GM12878 (cell line): Measurements from ENCODE around the gene OR7D4. TPM values are rescaled to one million over a fixed set of nuclear protein-coding genes. Genes with fewer than 3 reads are reported as not detected.

Experiments used
- ATAC-seq: fragments of 200-7000 bp; cut with Tn5 transposase; 3 replicates; pipeline ENCODE4 v1.9.1; 2020; ENCODE audit warnings: mild to moderate bottlenecking, moderate library complexity
- Bru-seq: library from RNA; stranded (reverse); fragments of 400-500 nt; gene quantifications from one replicate; lab custom pipeline; 2021; lab: Mats Ljungman, UMichigan
- BruChase-seq, 2 experiments: library from RNA; stranded (reverse); fragments of 400-500 nt; gene quantifications; one replicate each; lab custom pipeline; 2021; lab: Mats Ljungman, UMichigan
- BruUV-seq: library from RNA; stranded (reverse); fragments of 400-500 nt; replicated peaks from 2 replicates; lab custom pipeline; 2021; lab: Mats Ljungman, UMichigan
- CTCF ChIA-PET: fragments of 300-600 bp; sonication (Branson Sonifier 250); formaldehyde crosslinking; extraction: SDS; loops from one replicate; lab custom pipeline; 2021; ENCODE audit warnings: inconsistent platforms; lab: Yijun Ruan, JAX
- POLR2A ChIA-PET: fragments of 350-600 bp; formaldehyde crosslinking; extraction: SDS; loops from one replicate; lab custom pipeline; 2021; ENCODE audit warnings: inconsistent platforms; lab: Charles Lee
- RAD21 ChIA-PET: fragments of 300-600 bp; sonication (Branson Sonifier 250); formaldehyde crosslinking; loops from one replicate; lab custom pipeline; 2023; ENCODE audit warnings: antibody characterized with exemption; ENCODE audit not compliant: unreplicated experiment; lab: Charles Lee
- SMC1A ChIA-PET: fragments of 300-600 bp; sonication (Branson Sonifier 250); formaldehyde crosslinking; loops from one replicate; lab custom pipeline; 2023; ENCODE audit not compliant: unreplicated experiment, uncharacterized antibody; lab: Charles Lee
- DNase-seq: peaks from one replicate; pipeline ENCODE4 v3.0.0-alpha.2; 2011; ENCODE audit warnings: low read depth, low spot score
- FAIRE-seq: peaks from 3 replicates; lab custom pipeline; 2011; peaks lifted over from hg19 to GRCh38; lab: Jason Lieb, UNC
- H2AFZ ChIP-seq: 2 replicates; pipeline ENCODE4 v1.6.0; 2011; ENCODE audit warnings: low read depth, low read length, control low read depth; ENCODE audit not compliant: control insufficient read depth
- H3K27ac ChIP-seq: 2 replicates; pipeline ENCODE4 v1.5.1; 2011; ENCODE audit warnings: control low read depth; ENCODE audit not compliant: control insufficient read depth, insufficient read depth
- H3K27me3 ChIP-seq, 2 experiments: replicated peaks in 1 of 2; 2 replicates each; pipeline versions ENCODE4 v1.6.0 to v1.6.1; 2011; ENCODE audit warnings: low read length in 1 of 2; ENCODE audit not compliant: control insufficient read depth in 2 of 2, insufficient read depth in 2 of 2
- H3K36me3 ChIP-seq, 2 experiments: 2 replicates each; pipeline ENCODE4 v1.5.1; 2011; ENCODE audit warnings: low read length in 1 of 2; ENCODE audit not compliant: control insufficient read depth in 2 of 2, insufficient read depth in 2 of 2
- H3K4me1 ChIP-seq: 2 replicates; pipeline ENCODE4 v1.6.1; 2011; ENCODE audit warnings: mild to moderate bottlenecking, low read length, moderate library complexity, mixed read lengths; ENCODE audit not compliant: control insufficient read depth, insufficient read depth
- H3K4me2 ChIP-seq: 2 replicates; pipeline ENCODE4 v1.6.0; 2011; ENCODE audit warnings: control low read depth; ENCODE audit not compliant: control insufficient read depth, insufficient read depth
- H3K4me3 ChIP-seq: fragments of 200-600 bp; sonication (generic); 2 replicates; pipeline ENCODE4 v1.5.1; 2016
- H3K79me2 ChIP-seq: 2 replicates; pipeline ENCODE4 v1.6.0; 2011; ENCODE audit warnings: low read length; ENCODE audit not compliant: control insufficient read depth, insufficient read depth
- H3K9ac ChIP-seq: 2 replicates; pipeline ENCODE4 v1.8.0; 2011; ENCODE audit warnings: low read length, control low read depth, mixed read lengths; ENCODE audit not compliant: control insufficient read depth, insufficient read depth
- H3K9me3 ChIP-seq: replicated peaks from 3 replicates; pipeline ENCODE4 v1.5.1; 2011; ENCODE audit warnings: mild to moderate bottlenecking, low read length; ENCODE audit not compliant: control insufficient read depth, insufficient read depth
- H4K20me1 ChIP-seq: 2 replicates; pipeline ENCODE4 v1.6.0; 2011; ENCODE audit not compliant: control insufficient read depth, insufficient read depth
- FOS ChIP-seq: IDR thresholded peaks from 3 replicates; pipeline ENCODE4 v1.6.1; 2011; ENCODE audit warnings: borderline replicate concordance; ENCODE audit not compliant: insufficient read length; ENCODE audit errors: extremely low read depth
- MEF2A ChIP-seq: IDR thresholded peaks from 2 replicates; pipeline ENCODE4 v1.6.1; 2011; ENCODE audit warnings: low read depth, mild to moderate bottlenecking, low read length, moderate library complexity; ENCODE audit not compliant: insufficient read depth
- PBX3 ChIP-seq: IDR thresholded peaks from 2 replicates; pipeline ENCODE4 v1.6.1; 2011; ENCODE audit warnings: mild to moderate bottlenecking, low read depth, low read length, moderate library complexity; ENCODE audit not compliant: insufficient replicate concordance
- STAT3 ChIP-seq: IDR thresholded peaks from 2 replicates; pipeline ENCODE4 v1.6.1; 2011; ENCODE audit warnings: low read depth, low read length, improper control_type of control experiment
- YBX1 ChIP-seq: fragments of 450-650 bp; IDR thresholded peaks from 2 replicates; pipeline ENCODE4 v1.6.1; 2016; ENCODE audit warnings: antibody characterized with exemption
- WGBS: methylation state at CpG from one replicate; pipeline ENCODE4 v1.1.6; 2016; ENCODE audit warnings: low lambda C conversion rate; ENCODE audit not compliant: insufficient replicate concordance, insufficient coverage; ENCODE audit errors: missing lambda C conversion rate; 5-methylcytosine and 5-hydroxymethylcytosine counted together
- in situ Hi-C: fragments of 300-500 bp; cut with MboI; formaldehyde crosslinking; loops from 9 replicates; pipeline ENCODE4 v1.14.3; 2018; ENCODE audit warnings: mixed read lengths
- intact Hi-C: fragments of 100-400 bp; cut with micrococcal nuclease; formaldehyde crosslinking; loops from one replicate; pipeline ENCODE4 v1.14.2; 2022; ENCODE audit not compliant: unreplicated experiment
- long read RNA-seq, 2 experiments: library from polyadenylated mRNA; unstranded; transcript quantifications; one replicate each; pipeline ENCODE4 v2.0.0, GENCODE V29; 2019 to 2020
- polyA minus RNA-seq, 3 experiments: library from RNA; depleted of rRNA, polyadenylated mRNA; stranded (reverse); fragments of >200 nt; gene quantifications; 2 replicates each; pipeline ENCODE4 v1.2.3, GENCODE V29; 2011
- polyA plus RNA-seq, 11 experiments: library from polyadenylated mRNA; depleted of rRNA in 4 of 11; unstranded in 6 of 11; stranded (reverse) in 5 of 11; fragments of >200 nt; fragmentation: Nextera tagmentation in 4 of 11; fragmentation: Illumina TruSeq in 1 of 11; extraction: Ambion mirVana in 4 of 11; extraction: Trizol in 1 of 11; gene quantifications; 1 replicate in 1 of 11; 2 replicates in 10 of 11; pipeline versions ENCODE4 v1.2.1 to v1.2.3, GENCODE V29; 2011 to 2016; ENCODE audit warnings: inconsistent platforms in 2 of 11, missing spikeins in 2 of 11, low read depth in 1 of 11
- total RNA-seq, 4 experiments: library from RNA; depleted of rRNA in 3 of 4; stranded (reverse); fragments of >200 nt in 3 of 4; fragmentation: Illumina TruSeq in 1 of 4; extraction: Trizol in 1 of 4; gene quantifications; 2 replicates each; pipeline versions ENCODE4 v1.2.1 to v1.2.3, GENCODE V29; 2013 to 2021

Gene OR7D4
- not detected in 2 replicates for total RNA-seq (2013; cell fraction: nucleolus; rRNA removed)
- total RNA-seq (2014; rRNA removed) (not detected in 2 replicates), total RNA-seq (2014; rRNA removed; fragmentation: Illumina TruSeq; extraction: Trizol) (not detected in 2 replicates), total RNA-seq (2021) (not detected in 2 replicates), polyA plus RNA-seq (2011; rRNA removed) (not detected in 2 replicates), polyA plus RNA-seq (2014; fragmentation: Illumina TruSeq; extraction: Trizol) (not detected in 2 replicates), polyA plus RNA-seq (2014; fragmentation: Nextera tagmentation; extraction: Ambion mirVana) (not detected), polyA plus RNA-seq (2014; rRNA removed) (not detected in 2 replicates), polyA plus RNA-seq (2016; fragmentation: Nextera tagmentation; extraction: Ambion mirVana) (not detected), polyA minus RNA-seq (2011; rRNA and poly(A)+ RNA removed) (not detected in 2 replicates), Bru-seq, nascent RNA (percentile 8 among the genes with signal in this experiment), BruChase-seq, experiment 1, labeled RNA remaining after a 6-hour chase (not detected), BruChase-seq, experiment 2, labeled RNA remaining after a 2-hour chase (not detected)
- polyA plus RNA-seq (2011; ENCODE audit: low read depth), result not detected
- 0.07 TPM in 1 of 2 replicates, not detected in the other for polyA plus RNA-seq (2011; cell fraction: cytosol; rRNA removed)
- not detected in 2 replicates for polyA plus RNA-seq (2011; cell fraction: nucleus; rRNA removed)
- not detected in 2 replicates for polyA plus RNA-seq (2012)
- polyA minus RNA-seq (2011; cell fraction: cytosol; rRNA and poly(A)+ RNA removed), result not detected in 2 replicates
- polyA minus RNA-seq (2011; cell fraction: nucleus; rRNA and poly(A)+ RNA removed), result not detected in 2 replicates
- long read RNA-seq, experiment 1, result 0 reads
- long read RNA-seq, experiment 2, result 0 reads

GRCh38 chr19:9219489-9219888, at the start of gene OR7D4:
Gene OR7D4, minus strand, starts transcription at chr19:9219589. Its CDS starts 4,752 bp downstream, at chr19:9214837.
- no peak for FAIRE-seq
- ChIA-PET RAD21 (no interaction called here), POLR2A (no interaction called here), CTCF (interaction anchor here (1.3 kb wide), 1 partner anchor 14 kb away, joined by 4 read pairs; no protein-coding TSS in a partner anchor), SMC1A (no interaction called here)
- WGBS, result 11% methylated on average over 3 of the region's 3 CpGs
- in situ Hi-C loops (no loop called here), intact Hi-C loops (no loop called here)
- Histone ChIP-seq H3K4me3 (no peak within 1 kb of the TSS), H3K4me2 (no peak within 1 kb of the TSS), H4K20me1 (no peaks in the 10 kb centered on the region), H3K27me3 (no peaks in the 10 kb centered on the region), H3K79me2 (no peaks in the 10 kb centered on the region), H3K36me3 (no peaks in the 10 kb centered on the region), H2AFZ (no peak within 1 kb of the TSS), H3K9me3 (peaks cover 1% of the 10 kb centered on the region; the same call in 1 of the 3 replicates), H3K4me1 (no peaks in the 10 kb centered on the region), H3K27ac (no peak within 1 kb of the TSS), H3K9ac (no peak within 1 kb of the TSS)
- ATAC-seq, result no peak
- no TSS peak for BruUV-seq
- TF ChIP-seq FOS, result no peak
- TF ChIP-seq PBX3, result no peak
- TF ChIP-seq YBX1, result no peak
- no peak for TF ChIP-seq STAT3
- TF ChIP-seq MEF2A, result no peak
- no peak for DNase-seq
